ENCODE results near the gene LBP. TPM values are rescaled to one million over a fixed set of nuclear protein-coding genes. Genes with fewer than 3 reads are reported as not detected.

LBP gene
- not detected in 2 replicates for total RNA-seq

DNA sequence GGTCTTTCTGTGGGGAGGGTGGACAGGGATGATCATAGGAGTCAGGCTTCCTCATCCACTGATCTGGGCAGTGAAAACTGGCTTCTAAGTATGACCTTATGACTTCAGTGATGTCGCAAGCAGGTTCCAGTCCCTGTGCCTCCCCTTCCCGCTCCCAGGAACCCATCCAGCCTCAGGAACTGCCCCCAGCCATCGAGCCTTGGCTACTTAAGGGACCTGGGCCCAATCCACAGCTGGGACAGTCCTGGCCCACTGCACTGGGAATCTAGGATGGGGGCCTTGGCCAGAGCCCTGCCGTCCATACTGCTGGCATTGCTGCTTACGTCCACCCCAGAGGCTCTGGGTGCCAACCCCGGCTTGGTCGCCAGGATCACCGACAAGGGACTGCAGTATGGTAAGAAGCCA, at the start of gene LBP:
Gene LBP, plus strand, starts transcription at position 236 of the 405 bp plus-strand sequence. Its CDS starts 35 bp downstream, at position 271.
- no peak within 1 kb of the TSS for H3K4me3 ChIP-seq (ENCODE audit: low read depth, low read length)
- TF ChIP-seq, protein P1, sequence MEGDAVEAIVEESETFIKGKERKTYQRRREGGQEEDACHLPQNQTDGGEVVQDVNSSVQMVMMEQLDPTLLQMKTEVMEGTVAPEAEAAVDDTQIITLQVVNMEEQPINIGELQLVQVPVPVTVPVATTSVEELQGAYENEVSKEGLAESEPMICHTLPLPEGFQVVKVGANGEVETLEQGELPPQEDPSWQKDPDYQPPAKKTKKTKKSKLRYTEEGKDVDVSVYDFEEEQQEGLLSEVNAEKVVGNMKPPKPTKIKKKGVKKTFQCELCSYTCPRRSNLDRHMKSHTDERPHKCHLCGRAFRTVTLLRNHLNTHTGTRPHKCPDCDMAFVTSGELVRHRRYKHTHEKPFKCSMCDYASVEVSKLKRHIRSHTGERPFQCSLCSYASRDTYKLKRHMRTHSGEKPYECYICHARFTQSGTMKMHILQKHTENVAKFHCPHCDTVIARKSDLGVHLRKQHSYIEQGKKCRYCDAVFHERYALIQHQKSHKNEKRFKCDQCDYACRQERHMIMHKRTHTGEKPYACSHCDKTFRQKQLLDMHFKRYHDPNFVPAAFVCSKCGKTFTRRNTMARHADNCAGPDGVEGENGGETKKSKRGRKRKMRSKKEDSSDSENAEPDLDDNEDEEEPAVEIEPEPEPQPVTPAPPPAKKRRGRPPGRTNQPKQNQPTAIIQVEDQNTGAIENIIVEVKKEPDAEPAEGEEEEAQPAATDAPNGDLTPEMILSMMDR (IDR thresholded peaks at IDR 0.05; ENCODE audit: insufficient read depth, low read depth, low read length), result no peak
- DNase-seq (ENCODE audit: low read depth), result no peak

DNA sequence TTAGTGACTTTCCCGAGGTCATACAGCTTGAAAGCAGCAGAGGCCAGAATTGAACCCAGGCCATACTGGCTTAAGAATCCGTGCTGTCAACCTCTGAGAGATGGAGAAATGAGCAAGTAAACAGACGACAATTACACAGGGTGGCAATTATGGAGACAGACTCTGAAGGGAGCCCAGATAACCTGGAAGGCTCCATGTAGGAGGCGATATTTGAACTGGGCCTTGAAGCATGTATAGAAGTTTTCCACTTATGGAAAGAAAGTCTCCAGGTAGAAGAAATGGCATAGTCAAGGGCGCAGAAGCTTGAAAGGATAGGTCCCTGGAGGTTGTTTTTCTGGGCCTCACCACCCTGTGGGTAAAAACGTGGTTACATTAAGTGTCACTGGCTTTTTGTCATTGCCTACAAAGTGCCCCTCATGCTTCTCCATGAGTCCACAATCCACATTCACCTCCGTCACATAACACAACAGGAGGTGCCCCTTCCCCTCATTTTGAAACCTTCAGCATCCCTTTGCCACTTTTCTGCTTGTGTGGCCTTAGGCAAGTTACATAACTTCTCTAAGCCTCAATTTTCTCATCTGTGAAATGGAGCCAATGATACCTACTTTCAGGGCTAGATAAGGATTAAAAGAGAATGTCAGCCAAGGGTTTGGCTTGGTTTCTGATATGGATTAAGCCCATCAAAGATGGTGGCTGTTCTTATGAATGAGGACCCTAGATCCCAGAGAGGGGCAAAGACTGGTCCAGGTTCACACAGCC, 48.2 kb upstream of the LBP start:
- TF ChIP-seq, protein P1 (IDR thresholded peaks at IDR 0.05; ENCODE audit: insufficient read depth, low read depth, low read length), result no peak
- no peak for DNase-seq (ENCODE audit: low read depth)
- H3K4me3 ChIP-seq (ENCODE audit: low read depth, low read length), result no peak overlapping the region

GRCh38 chr20:38298768-38299288, 47.5 kb upstream of the LBP start:
- DNase-seq (ENCODE audit: low read depth), result peak; percentile 78
- no peak overlapping the region for H3K4me3 ChIP-seq (ENCODE audit: low read depth, low read length)
- TF ChIP-seq, protein P1 (IDR thresholded peaks at IDR 0.05; ENCODE audit: insufficient read depth, low read depth, low read length), result no peak

GRCh38 chr20:38299963-38300362, 46.3 kb upstream of the LBP start:
- TF ChIP-seq, protein P1 (IDR thresholded peaks at IDR 0.05; ENCODE audit: insufficient read depth, low read depth, low read length), result no peak
- DNase-seq (ENCODE audit: low read depth), result no peak
- no peak overlapping the region for H3K4me3 ChIP-seq (ENCODE audit: low read depth, low read length)

GRCh38 chr20:38300438-38300837, 45.8 kb upstream of the LBP start:
- DNase-seq (ENCODE audit: low read depth), result no peak
- H3K4me3 ChIP-seq (ENCODE audit: low read depth, low read length), result no peak overlapping the region
- TF ChIP-seq, protein P1 (IDR thresholded peaks at IDR 0.05; ENCODE audit: insufficient read depth, low read depth, low read length), result no peak

- no peak for DNase-seq (ENCODE audit: low read depth)
- TF ChIP-seq, protein P1 (IDR thresholded peaks at IDR 0.05; ENCODE audit: insufficient read depth, low read depth, low read length), result no peak
- no peak overlapping the region for H3K4me3 ChIP-seq (ENCODE audit: low read depth, low read length)
These were observed 45.0 kb upstream of the LBP start for GRCh38 chr20:38301309-38301708.
